Naive thymus-derived CD8-positive, alpha-beta T cell (primary cell): ENCODE measurements around the gene EVL. TPM values are rescaled to one million over a fixed set of nuclear protein-coding genes. Genes with fewer than 3 reads are reported as not detected.

Experiments
- ATAC-seq, 2 donors: fragments of 150-1000 bp; cut with Tn5 transposase in 1 of 2; sonication (Bioruptor Pico), chemical (Tn5 transposase) in 1 of 2; 1 replicate in 1 of 2; 2 replicates in 1 of 2; pipeline ENCODE4 v1.10.0; 2021; ENCODE audit warnings: mild to moderate bottlenecking in 2 of 2, moderate library complexity in 2 of 2
- POLR2A ChIA-PET: fragments of 350-600 bp; sonication (Branson Sonifier 250); formaldehyde crosslinking; loops from one replicate; lab custom pipeline; 2021; ENCODE audit warnings: antibody characterized with exemption; lab: Charles Lee
- DNase-seq, 10 donors: peaks; one replicate each; pipeline versions ENCODE4 v3.0.0 to v3.0.0-alpha.2; 2020 to 2022
- H3K27ac Mint-ChIP-seq, 10 donors: one replicate each; pipeline ENCODE4 v1.8.0; 2020 to 2022; ENCODE audit warnings: mild to moderate bottlenecking in 10 of 10, mixed read lengths in 10 of 10, moderate library complexity in 4 of 10, inconsistent platforms in 1 of 10
- H3K27me3 Mint-ChIP-seq, 5 donors: one replicate each; pipeline ENCODE4 v1.8.0; 2021 to 2022; ENCODE audit warnings: mixed read lengths in 5 of 5
- H3K36me3 Mint-ChIP-seq, 3 donors: one replicate each; pipeline ENCODE4 v1.8.0; 2020 to 2022; ENCODE audit warnings: mixed read lengths in 3 of 3, mild to moderate bottlenecking in 2 of 3, inconsistent platforms in 1 of 3
- H3K4me1 Mint-ChIP-seq, 4 donors: one replicate each; pipeline ENCODE4 v1.8.0; 2021 to 2022; ENCODE audit warnings: mixed read lengths in 4 of 4
- H3K4me3 Mint-ChIP-seq, 10 donors: one replicate each; pipeline ENCODE4 v1.8.0; 2020 to 2022; ENCODE audit warnings: mild to moderate bottlenecking in 10 of 10, mixed read lengths in 10 of 10, moderate library complexity in 6 of 10, inconsistent platforms in 1 of 10
- H3K9me3 Mint-ChIP-seq, 9 donors: one replicate each; pipeline ENCODE4 v1.8.0; 2020 to 2022; ENCODE audit warnings: mixed read lengths in 9 of 9, mild to moderate bottlenecking in 3 of 9, inconsistent platforms in 1 of 9, moderate library complexity in 1 of 9
- polyA plus RNA-seq, 3 donors: library from polyadenylated mRNA; unstranded; fragments of 300-500 nt; fragmentation: Illumina TruSeq; gene quantifications; one replicate each; pipeline ENCODE4 v1.2.3, GENCODE V29; 2021
- total RNA-seq, 8 experiments: library from RNA in 2 of 8; stranded (reverse) in 2 of 8; gene quantifications; one replicate each; pipeline ENCODE4 v1.2.3 and lab custom pipeline; 2021 to 2026

The EVL gene
- total and polyA plus RNA-seq, 5 experiments from 2014 or later: 111 to 1,493 (median 153) TPM

GRCh38 chr14:100030452-100031153 is 34.6 kb upstream of the EVL start:
- Mint-ChIP-seq H3K9me3 (no peaks in the 10 kb centered on the region), H3K4me1 (peaks cover 2 to 10% (median 6%) of the 10 kb centered on the region in 4 donors), H3K27me3 (peaks cover 0 to 3% (median 0%) of the 10 kb centered on the region in 5 donors), H3K4me3 (no peak overlapping the region), H3K27ac (no peak overlapping the region), H3K36me3 (no peaks in the 10 kb centered on the region)
- ATAC-seq: no peak
- no peak for DNase-seq
- POLR2A ChIA-PET: no interaction called here

- POLR2A ChIA-PET: no interaction called here
- H3K27me3 Mint-ChIP-seq: peaks cover 0 to 3% (median 0%) of the 10 kb centered on the region in 5 donors
These were observed 33.5 kb upstream of the EVL start for GRCh38 chr14:100031506-100032281.

GRCh38 chr14:100032738-100033137 is 32.5 kb upstream of the EVL start:
- Mint-ChIP-seq H3K4me1 (peaks cover 2 to 10% (median 5%) of the 10 kb centered on the region in 4 donors), H3K4me3 (no peak overlapping the region), H3K36me3 (no peaks in the 10 kb centered on the region), H3K9me3 (no peaks in the 10 kb centered on the region), H3K27me3 (peaks cover 0 to 3% (median 0%) of the 10 kb centered on the region in 5 donors), H3K27ac (peak overlapping the region in 1 of 10 donors; percentile 33)
- no peak for DNase-seq
- ATAC-seq: no peak
- POLR2A ChIA-PET: no interaction called here

More at GRCh38 chr14:100031506-100032281, 33.5 kb upstream of the EVL start:
- Mint-ChIP-seq H3K4me1 (peaks cover 2 to 10% (median 6%) of the 10 kb centered on the region in 4 donors), H3K36me3 (no peaks in the 10 kb centered on the region), H3K4me3 (no peak overlapping the region), H3K9me3 (no peaks in the 10 kb centered on the region), H3K27ac (peak overlapping the region in 2 of 10 donors; percentile 11 to 27)
- DNase-seq (no peak), ATAC-seq (no peak)

GRCh38 chr14:100033347-100034075 is 31.7 kb upstream of the EVL start:
- H3K36me3 Mint-ChIP-seq: no peaks in the 10 kb centered on the region
- ATAC-seq: no peak
- no peak overlapping the region for H3K27ac Mint-ChIP-seq
- H3K9me3 Mint-ChIP-seq: no peaks in the 10 kb centered on the region
- H3K27me3 Mint-ChIP-seq: peaks cover 0 to 3% (median 0%) of the 10 kb centered on the region in 5 donors
- POLR2A ChIA-PET: interaction anchor here (0.5 kb wide), 1 partner anchor 70 kb away, joined by 3 read pairs; no protein-coding TSS in a partner anchor
- peaks cover 2 to 10% (median 5%) of the 10 kb centered on the region in 4 donors for H3K4me1 Mint-ChIP-seq
- DNase-seq: no peak
- H3K4me3 Mint-ChIP-seq: no peak overlapping the region

- ATAC-seq: no peak
- DNase-seq: no peak
- POLR2A ChIA-PET: no interaction called here
- Mint-ChIP-seq H3K4me3 (no peak overlapping the region), H3K27me3 (peaks cover 0 to under 1% (median 0%) of the 10 kb centered on the region in 5 donors), H3K9me3 (no peaks in the 10 kb centered on the region), H3K36me3 (no peaks in the 10 kb centered on the region), H3K4me1 (peaks cover 2 to 10% (median 5%) of the 10 kb centered on the region in 4 donors), H3K27ac (peak overlapping the region in 1 of 10 donors; percentile 24)
These were observed 30.8 kb upstream of the EVL start for GRCh38 chr14:100034468-100034867.

GRCh38 chr14:100034961-100035500 is 30.2 kb upstream of the EVL start:
- POLR2A ChIA-PET: no interaction called here
- H3K9me3 Mint-ChIP-seq: no peaks in the 10 kb centered on the region
- no peaks in the 10 kb centered on the region for H3K27me3 Mint-ChIP-seq
- no peak overlapping the region for H3K4me3 Mint-ChIP-seq
- peak overlapping the region in 1 of 10 donors; percentile 24 for H3K27ac Mint-ChIP-seq
- ATAC-seq: no peak
- no peaks in the 10 kb centered on the region for H3K36me3 Mint-ChIP-seq
- DNase-seq: no peak
- H3K4me1 Mint-ChIP-seq: peaks cover 2 to 13% (median 8%) of the 10 kb centered on the region in 4 donors

GRCh38 chr14:100035700-100036099 is 29.5 kb upstream of the EVL start:
- H3K36me3 Mint-ChIP-seq: no peaks in the 10 kb centered on the region
- no peaks in the 10 kb centered on the region for H3K27me3 Mint-ChIP-seq
- H3K4me3 Mint-ChIP-seq: no peak overlapping the region
- ATAC-seq: no peak
- H3K27ac Mint-ChIP-seq: no peak overlapping the region
- no peak for DNase-seq
- POLR2A ChIA-PET: no interaction called here
- H3K9me3 Mint-ChIP-seq: no peaks in the 10 kb centered on the region
- H3K4me1 Mint-ChIP-seq: peaks cover 8 to 19% (median 14%) of the 10 kb centered on the region in 4 donors

GRCh38 chr14:100037353-100037752 is 27.9 kb upstream of the EVL start:
- ATAC-seq (no peak), DNase-seq (no peak)
- POLR2A ChIA-PET: interaction anchor here (0.6 kb wide), 1 partner anchor 62 kb away, joined by 3 read pairs; no protein-coding TSS in a partner anchor
- H3K9me3 Mint-ChIP-seq: no peaks in the 10 kb centered on the region
- no peak overlapping the region for H3K27ac Mint-ChIP-seq
- H3K36me3 Mint-ChIP-seq: no peaks in the 10 kb centered on the region
- H3K4me3 Mint-ChIP-seq: no peak overlapping the region
- H3K27me3 Mint-ChIP-seq: no peaks in the 10 kb centered on the region
- H3K4me1 Mint-ChIP-seq: peaks cover 8 to 14% (median 10%) of the 10 kb centered on the region in 4 donors

- DNase-seq: no peak
- no peaks in the 10 kb centered on the region for H3K9me3 Mint-ChIP-seq
- H3K27ac Mint-ChIP-seq: peak overlapping the region in 1 of 10 donors; percentile 63
- H3K27me3 Mint-ChIP-seq: no peaks in the 10 kb centered on the region
- no peak overlapping the region for H3K4me3 Mint-ChIP-seq
- POLR2A ChIA-PET: interaction anchor here (0.6 kb wide), 1 partner anchor 67 kb away, joined by 3 read pairs; no protein-coding TSS in a partner anchor
- peaks cover 8 to 14% (median 10%) of the 10 kb centered on the region in 4 donors for H3K4me1 Mint-ChIP-seq
- no peak for ATAC-seq
- no peaks in the 10 kb centered on the region for H3K36me3 Mint-ChIP-seq
These were observed 27.2 kb upstream of the EVL start for GRCh38 chr14:100038065-100038464.

GRCh38 chr14:100039903-100040302 is 25.3 kb upstream of the EVL start:
- POLR2A ChIA-PET: no interaction called here
- peak overlapping the region in 4 of 10 donors; percentile 2 to 56 (median 10) for H3K4me3 Mint-ChIP-seq

GRCh38 chr14:100041271-100041670 is 24.0 kb upstream of the EVL start:
- H3K27ac Mint-ChIP-seq: no peak overlapping the region
- H3K4me1 Mint-ChIP-seq: peaks cover 9 to 11% (median 10%) of the 10 kb centered on the region in 4 donors
- no peak for ATAC-seq
- H3K27me3 Mint-ChIP-seq: no peaks in the 10 kb centered on the region
- H3K9me3 Mint-ChIP-seq: no peaks in the 10 kb centered on the region
- H3K36me3 Mint-ChIP-seq: no peaks in the 10 kb centered on the region
- H3K4me3 Mint-ChIP-seq: no peak overlapping the region
- POLR2A ChIA-PET: no interaction called here
- no peak for DNase-seq

More at GRCh38 chr14:100039903-100040302, 25.3 kb upstream of the EVL start:
- ATAC-seq: no peak
- Mint-ChIP-seq H3K4me1 (peaks cover 8 to 14% (median 10%) of the 10 kb centered on the region in 4 donors), H3K9me3 (no peaks in the 10 kb centered on the region), H3K27me3 (no peaks in the 10 kb centered on the region), H3K27ac (peak overlapping the region in 6 of 10 donors; percentile 3 to 59 (median 39)), H3K36me3 (no peaks in the 10 kb centered on the region)
- DNase-seq: no peak

- Mint-ChIP-seq H3K4me1 (peaks cover 9 to 11% (median 10%) of the 10 kb centered on the region in 4 donors), H3K27me3 (no peaks in the 10 kb centered on the region), H3K36me3 (no peaks in the 10 kb centered on the region), H3K9me3 (no peaks in the 10 kb centered on the region), H3K4me3 (no peak overlapping the region), H3K27ac (no peak overlapping the region)
- POLR2A ChIA-PET: no interaction called here
- ATAC-seq (no peak), DNase-seq (no peak)
These were observed 22.9 kb upstream of the EVL start for GRCh38 chr14:100042286-100042685.
